Ectodermal cell (in vitro differentiated cells): ENCODE results near the gene ORM1.

ENCODE experiments used
- H3K27ac ChIP-seq: 2 replicates; pipeline ENCODE4 v1.7.0; 2013; ENCODE audit warnings: mild to moderate bottlenecking, low read depth, low read length; ENCODE audit not compliant: insufficient read depth, poor library complexity, severe bottlenecking
- H3K27me3 ChIP-seq: 2 replicates; pipeline ENCODE4 v1.7.0; 2013; ENCODE audit warnings: mild to moderate bottlenecking, low read length; ENCODE audit not compliant: insufficient read depth, control insufficient read depth, poor library complexity, severe bottlenecking
- H3K36me3 ChIP-seq: one replicate; pipeline ENCODE4 v1.7.0; 2013; ENCODE audit warnings: low read length; ENCODE audit not compliant: control insufficient read depth, insufficient read depth
- H3K4me1 ChIP-seq: one replicate; pipeline ENCODE4 v1.7.0; 2013; ENCODE audit warnings: low read length; ENCODE audit not compliant: control insufficient read depth, insufficient read depth
- H3K4me3 ChIP-seq: 2 replicates; pipeline ENCODE4 v1.7.0; 2013; ENCODE audit warnings: low read depth, low read length, control low read depth; ENCODE audit not compliant: insufficient read depth
- H3K9me3 ChIP-seq: 2 replicates; pipeline ENCODE4 v1.7.0; 2013; ENCODE audit warnings: mild to moderate bottlenecking, low read length, moderate library complexity; ENCODE audit not compliant: control insufficient read depth
- WGBS, 2 experiments: methylation state at CpG; one replicate each; pipeline ENCODE4 v1.1.7; 2013; ENCODE audit warnings: missing lambda C conversion rate in 2 of 2; 5-methylcytosine and 5-hydroxymethylcytosine counted together

Gene ORM1

DNA sequence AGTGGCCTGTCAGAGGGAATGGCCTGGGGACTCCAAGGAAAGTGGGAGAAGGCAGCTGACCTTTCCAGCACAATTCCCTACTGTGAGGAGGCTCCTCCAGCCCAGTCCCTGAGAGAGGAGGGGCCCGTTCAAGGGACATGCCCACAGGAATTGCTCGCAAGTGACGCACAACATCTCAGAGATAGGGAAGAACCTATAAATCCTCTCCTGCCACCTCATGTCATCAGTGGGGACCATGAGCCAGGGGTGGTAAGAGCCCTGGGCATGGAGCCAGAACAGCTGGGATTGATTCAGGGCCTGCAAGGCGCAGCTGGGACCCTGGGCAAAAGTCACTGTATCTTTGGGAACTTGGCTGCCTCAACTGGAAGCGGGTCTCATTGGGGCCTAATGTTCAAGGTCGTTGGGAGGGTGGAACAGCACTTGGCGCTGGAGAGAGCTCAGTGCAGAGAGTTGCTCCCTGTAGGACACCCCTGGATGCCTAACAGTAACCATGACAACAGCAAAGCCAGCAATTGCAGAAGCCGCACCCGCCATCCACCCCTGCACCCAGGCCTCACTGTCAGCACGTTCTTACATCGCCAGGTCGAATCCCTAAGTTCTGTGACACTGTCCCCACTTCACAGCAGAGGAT lies 41.3 kb upstream of the ORM1 start:
- Histone ChIP-seq H3K4me3 (no peak overlapping the region), H3K4me1 (peaks cover 13% of the 10 kb centered on the region), H3K36me3 (no peaks in the 10 kb centered on the region), H3K27ac (no peak overlapping the region), H3K9me3 (no peaks in the 10 kb centered on the region), H3K27me3 (no peaks in the 10 kb centered on the region)
- 89 to 91% methylated on average over 12 of the region's 12 CpGs for WGBS, 2 experiments

DNA sequence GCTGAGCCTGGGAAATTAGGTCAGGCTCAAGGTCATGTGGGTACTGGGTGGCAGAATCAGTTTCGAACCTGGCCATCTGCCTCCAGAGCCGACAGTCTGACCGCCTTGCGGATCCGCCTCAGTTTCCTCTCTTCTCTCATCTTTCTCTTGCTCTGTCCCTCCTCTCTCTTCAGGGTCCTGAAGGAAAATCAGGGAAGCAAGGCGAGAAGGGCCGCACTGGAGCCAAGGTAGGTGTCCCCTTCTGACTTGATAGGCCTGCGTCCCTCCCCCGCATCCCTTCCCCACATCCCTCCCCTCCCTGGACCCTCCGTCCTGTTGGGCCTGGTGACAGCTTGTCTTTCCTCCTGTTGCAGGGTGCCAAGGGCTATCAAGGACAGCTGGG lies 40.8 kb upstream of the ORM1 start:
- no peaks in the 10 kb centered on the region for H3K27me3 ChIP-seq
- H3K27ac ChIP-seq: no peak overlapping the region
- H3K9me3 ChIP-seq: no peaks in the 10 kb centered on the region
- H3K4me3 ChIP-seq: no peak overlapping the region
- H3K4me1 ChIP-seq: peaks cover 13% of the 10 kb centered on the region
- 89 to 90% methylated on average over 10 of the region's 10 CpGs for WGBS, 2 experiments
- H3K36me3 ChIP-seq: no peaks in the 10 kb centered on the region

DNA sequence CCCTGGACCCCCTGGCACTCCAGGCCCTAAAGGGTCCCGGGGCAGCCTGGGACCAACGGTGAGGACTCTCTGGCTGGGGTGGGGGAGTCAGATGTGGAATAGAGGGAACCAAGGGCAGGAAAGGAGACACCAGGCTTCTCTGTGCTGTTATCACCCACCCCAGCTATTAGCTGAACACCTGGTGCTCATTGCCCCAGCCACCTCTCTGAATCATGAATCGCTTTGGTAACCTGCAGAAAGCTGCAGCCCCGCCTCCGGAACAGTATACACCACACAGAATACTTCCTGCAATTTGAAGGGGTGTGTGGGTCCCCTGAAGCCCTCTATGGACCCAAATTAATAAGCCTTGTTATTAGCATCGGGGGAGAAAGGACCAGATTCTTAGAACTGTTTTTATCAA lies 40.4 kb upstream of the ORM1 start:
- H3K4me3 ChIP-seq: no peak overlapping the region
- H3K27ac ChIP-seq: no peak overlapping the region
- H3K36me3 ChIP-seq: no peaks in the 10 kb centered on the region
- 94 to 95% methylated on average over 6 of the region's 6 CpGs for WGBS, 2 experiments
- H3K9me3 ChIP-seq: no peaks in the 10 kb centered on the region
- H3K4me1 ChIP-seq: peaks cover 15% of the 10 kb centered on the region
- no peaks in the 10 kb centered on the region for H3K27me3 ChIP-seq

DNA sequence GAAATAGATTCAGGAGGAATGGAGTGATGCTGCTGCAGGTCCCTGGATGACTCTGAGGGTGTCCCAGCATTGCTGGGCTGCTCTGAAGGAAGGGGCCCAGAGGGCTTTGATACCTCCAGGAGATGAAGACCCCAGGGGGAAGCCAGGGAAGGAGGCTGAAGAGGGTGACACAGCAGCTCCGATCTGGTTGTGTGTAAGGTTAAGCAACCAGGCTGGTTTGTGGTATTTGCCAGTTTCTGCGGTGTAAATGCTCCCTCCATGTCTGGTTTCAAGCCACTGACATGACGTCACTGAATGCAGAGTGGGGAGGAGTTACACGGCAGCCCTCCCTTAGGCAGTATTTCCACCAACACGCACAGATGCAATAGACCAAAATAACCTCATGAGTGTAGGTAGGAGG lies 40.0 kb upstream of the ORM1 start:
- no peak overlapping the region for H3K4me3 ChIP-seq
- WGBS, 2 experiments: 74% methylated on average over 5 of the region's 5 CpGs
- H3K4me1 ChIP-seq: peaks cover 20% of the 10 kb centered on the region
- no peaks in the 10 kb centered on the region for H3K27me3 ChIP-seq
- no peak overlapping the region for H3K27ac ChIP-seq
- no peaks in the 10 kb centered on the region for H3K36me3 ChIP-seq
- no peaks in the 10 kb centered on the region for H3K9me3 ChIP-seq

DNA sequence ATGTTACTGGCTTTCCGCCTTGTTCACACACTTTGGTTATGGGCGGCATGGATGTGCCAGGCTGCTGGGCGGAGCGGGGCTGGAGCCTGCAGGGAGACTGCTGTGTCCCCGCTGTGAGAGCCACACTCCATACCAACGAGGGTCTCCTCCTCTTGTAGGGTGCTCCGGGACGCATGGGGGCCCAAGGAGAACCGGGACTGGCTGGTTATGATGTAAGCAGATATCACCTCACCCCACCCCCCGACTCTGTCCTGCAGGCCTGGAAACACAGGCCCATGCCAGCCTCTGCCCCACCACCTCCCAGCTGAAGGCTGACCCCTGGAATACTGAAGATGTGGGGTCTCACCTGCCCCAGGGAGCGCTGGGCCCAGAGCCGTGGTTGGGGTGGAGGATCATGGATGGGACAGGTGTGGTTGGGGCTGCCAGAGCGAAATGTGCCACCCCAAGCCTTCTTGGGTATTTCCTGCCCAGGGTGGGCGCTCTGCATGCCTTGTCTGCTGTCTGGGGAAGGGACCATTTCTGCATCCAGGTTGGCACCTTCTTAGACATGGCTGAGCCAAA lies 39.3 kb upstream of the ORM1 start:
- 91 to 93% methylated on average over 14 of the region's 14 CpGs for WGBS, 2 experiments
- H3K27ac ChIP-seq: no peak overlapping the region
- H3K9me3 ChIP-seq: no peaks in the 10 kb centered on the region
- H3K4me3 ChIP-seq: no peak overlapping the region
- peaks cover 26% of the 10 kb centered on the region for H3K4me1 ChIP-seq
- no peaks in the 10 kb centered on the region for H3K36me3 ChIP-seq
- H3K27me3 ChIP-seq: no peaks in the 10 kb centered on the region

DNA sequence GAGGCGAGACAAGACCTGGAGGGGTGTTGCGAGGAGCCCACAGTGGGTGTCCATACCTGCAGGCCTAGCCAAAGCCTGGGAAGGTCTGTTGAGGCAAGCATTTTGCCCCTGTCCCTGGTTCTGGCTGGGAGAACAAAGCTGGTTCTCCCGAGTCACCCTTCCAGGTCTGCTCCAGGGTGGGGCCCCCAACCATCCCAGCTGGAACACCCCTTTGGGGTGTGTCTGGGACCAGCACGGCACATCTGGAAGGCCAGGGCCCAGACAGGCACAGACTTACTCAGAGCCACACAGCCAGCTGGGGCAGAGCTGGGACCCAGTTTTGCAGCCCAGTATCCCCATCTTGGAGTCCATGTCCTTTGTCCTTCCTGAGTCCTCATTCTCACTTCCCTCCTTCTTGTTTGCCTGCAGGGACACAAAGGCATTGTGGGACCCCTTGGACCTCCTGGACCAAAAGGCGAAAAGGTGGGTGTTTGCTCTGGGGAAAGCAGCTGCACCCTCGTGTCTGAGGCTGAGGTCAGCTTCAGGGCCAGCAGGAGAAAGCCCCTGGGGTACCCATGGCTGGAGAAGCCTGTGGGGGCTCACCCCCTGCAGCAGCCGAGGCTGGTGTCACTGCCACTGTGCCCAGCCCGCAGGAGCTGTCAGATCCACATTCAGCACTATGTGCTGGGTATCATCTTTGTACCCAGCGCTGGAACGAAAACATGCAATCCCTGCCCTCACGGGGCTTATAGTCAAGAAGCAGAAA lies 38.4 kb upstream of the ORM1 start:
- Histone ChIP-seq H3K27ac (no peak overlapping the region), H3K27me3 (no peaks in the 10 kb centered on the region), H3K9me3 (no peaks in the 10 kb centered on the region), H3K4me1 (peaks cover 26% of the 10 kb centered on the region), H3K36me3 (no peaks in the 10 kb centered on the region), H3K4me3 (no peak overlapping the region)
- 90% methylated on average over 11 of the region's 11 CpGs for WGBS, 2 experiments

DNA sequence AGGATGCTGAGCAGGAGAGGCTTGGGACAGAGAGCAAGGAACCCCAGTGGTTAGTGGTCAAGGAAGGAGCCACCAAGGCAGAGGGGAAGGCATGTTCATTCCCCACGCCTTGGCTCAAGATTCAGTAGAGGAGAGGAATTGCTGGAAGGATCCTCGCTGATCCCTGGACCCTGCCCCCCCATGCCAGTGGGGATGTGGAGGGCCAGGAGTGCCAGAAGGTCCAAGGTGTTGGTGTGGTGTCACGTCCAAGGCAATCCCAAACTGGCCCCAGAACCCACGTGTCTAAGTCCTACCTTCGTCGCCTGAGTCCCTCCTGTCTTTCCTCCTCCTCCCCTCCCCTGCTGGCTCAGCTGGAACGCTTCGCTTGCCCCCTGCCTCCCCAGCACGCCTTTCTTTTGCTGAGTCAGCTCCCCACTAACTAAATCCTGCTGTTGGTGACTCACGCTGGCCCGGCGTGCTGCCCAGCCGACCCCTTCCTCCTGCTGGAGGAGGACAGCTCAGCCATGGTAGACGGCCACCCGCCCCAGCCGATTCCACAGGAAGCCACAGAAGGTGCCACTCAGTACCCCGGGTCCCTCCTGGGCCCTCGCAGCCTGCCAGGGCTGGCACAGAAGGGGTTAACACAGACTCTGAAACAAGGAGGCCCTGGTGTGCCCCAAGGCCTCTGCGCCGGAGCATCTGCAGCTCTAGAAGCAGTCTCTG lies 37.6 kb upstream of the ORM1 start:
- 53 to 55% methylated on average over 20 of the region's 20 CpGs for WGBS, 2 experiments
- Histone ChIP-seq H3K27ac (no peak overlapping the region), H3K9me3 (no peaks in the 10 kb centered on the region), H3K4me3 (no peak overlapping the region), H3K4me1 (peaks cover 26% of the 10 kb centered on the region), H3K27me3 (no peaks in the 10 kb centered on the region), H3K36me3 (no peaks in the 10 kb centered on the region)

DNA sequence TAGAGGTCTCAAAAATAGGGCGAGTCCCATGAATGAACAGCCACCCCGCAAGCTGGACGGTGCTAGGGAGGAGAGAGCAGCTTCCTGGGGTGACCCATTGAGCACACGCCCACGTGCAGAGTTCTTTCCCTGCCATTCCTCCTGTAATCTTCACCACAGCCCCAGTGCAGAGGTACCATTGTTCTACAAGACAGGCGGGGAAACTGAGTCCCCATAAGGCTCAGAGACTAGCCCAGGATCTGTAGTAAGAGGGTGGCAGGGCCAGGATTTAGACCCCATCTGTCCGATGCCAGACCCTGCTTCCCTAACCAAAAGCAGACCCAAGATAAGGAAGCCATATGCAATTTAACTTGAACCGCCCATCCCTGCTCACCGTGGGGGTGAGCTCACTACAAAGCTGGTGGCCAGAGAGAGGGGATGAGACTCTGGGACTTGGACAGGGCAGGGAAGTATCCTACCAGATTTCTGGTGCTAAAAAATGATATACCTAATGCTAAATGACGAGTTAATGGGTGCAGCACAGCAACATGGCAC lies 36.7 kb upstream of the ORM1 start:
- Histone ChIP-seq H3K4me1 (peaks cover 26% of the 10 kb centered on the region), H3K36me3 (no peaks in the 10 kb centered on the region), H3K9me3 (no peaks in the 10 kb centered on the region), H3K27ac (no peak overlapping the region), H3K27me3 (no peaks in the 10 kb centered on the region), H3K4me3 (no peak overlapping the region)
- WGBS, 2 experiments: 74 to 79% methylated on average over 9 of the region's 10 CpGs

DNA sequence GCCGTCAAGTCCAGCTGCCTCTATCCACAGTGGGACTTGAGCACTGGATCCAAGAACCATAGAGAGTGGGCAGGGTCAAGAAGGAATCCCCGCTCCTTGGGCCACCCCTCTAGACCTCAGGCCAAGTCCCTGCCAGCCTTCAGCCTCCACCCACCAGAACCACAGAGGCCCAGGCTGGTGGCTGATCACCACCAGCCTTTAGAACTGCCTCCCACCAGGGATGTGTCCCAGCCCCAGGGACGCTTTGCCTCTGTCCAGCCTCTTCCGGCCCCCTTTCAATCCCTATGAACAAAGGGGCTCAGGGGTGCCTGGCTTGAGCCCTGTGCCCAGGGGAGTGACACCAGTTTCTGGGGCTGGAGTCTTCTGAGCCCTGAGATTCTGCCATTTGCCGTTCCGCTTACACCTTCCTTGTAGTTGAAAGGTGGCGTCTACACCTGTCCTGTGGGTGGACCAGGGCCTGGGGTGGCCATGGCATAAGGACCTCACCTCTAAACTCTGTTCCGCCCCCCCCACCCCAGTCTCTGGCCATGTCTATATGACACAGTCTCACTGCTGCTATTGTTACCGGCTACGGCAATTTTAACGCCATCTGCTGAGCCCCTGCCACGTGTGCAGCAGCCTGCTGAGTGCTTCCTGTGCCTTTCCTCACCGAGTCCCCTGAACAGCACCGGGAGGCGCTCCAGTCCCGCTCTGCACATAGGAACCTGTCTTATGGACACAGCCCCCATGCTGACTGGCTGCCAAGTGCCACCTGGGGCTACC lies 35.7 kb upstream of the ORM1 start:
- Histone ChIP-seq H3K4me3 (no peak overlapping the region), H3K4me1 (peaks cover 26% of the 10 kb centered on the region), H3K9me3 (no peaks in the 10 kb centered on the region), H3K36me3 (no peaks in the 10 kb centered on the region), H3K27ac (no peak overlapping the region), H3K27me3 (no peaks in the 10 kb centered on the region)
- 87 to 89% methylated on average over 16 of the region's 16 CpGs for WGBS, 2 experiments
